A549 (cell line): ENCODE measurements around the gene POTEJ.
"Not testable (repeated sequence)": the region's sequence is repeated elsewhere in the genome, so short reads cannot be mapped to it uniquely, and the experiment has no call there.

ENCODE experiments used
- CBX2 ChIP-seq: fragments of 200-600 bp; sonication (generic); IDR thresholded peaks from 2 replicates; pipeline ENCODE4 v1.6.1; 2016; ENCODE audit warnings: low read depth, mild to moderate bottlenecking, borderline replicate concordance
- CTCF ChIP-seq: fragments of >200 bp; sonication (Bioruptor Twin); formaldehyde crosslinking; IDR thresholded peaks from 3 replicates; pipeline ENCODE4 v1.5.1; 2016
- EP300 ChIP-seq, 2 experiments: fragments of >200 bp; sonication (Bioruptor Twin); formaldehyde crosslinking; IDR thresholded peaks; 2 replicates in 1 of 2; 3 replicates in 1 of 2; pipeline ENCODE4 v1.6.1; 2016 to 2017
- JUN ChIP-seq, 2 experiments: fragments of >200 bp; sonication (Bioruptor Twin); formaldehyde crosslinking; IDR thresholded peaks; 2 replicates in 1 of 2; 3 replicates in 1 of 2; pipeline ENCODE4 v1.6.1; 2016 to 2017
- POLR2A ChIP-seq: IDR thresholded peaks from 2 replicates; pipeline ENCODE4 v1.6.1; 2012; ENCODE audit warnings: mild to moderate bottlenecking, low read length

- TF ChIP-seq JUN (IDR thresholded peaks at IDR 0.05); EP300 (IDR thresholded peaks at IDR 0.05); CTCF; POLR2A; CBX2: not testable (repeated sequence)
These were observed 14.5 kb upstream of the POTEJ start for GRCh38 chr2:130596757-130597156.
